KOPT-K1 (cell line): Measurements from ENCODE around the gene PRSS35.
"Not testable (repeated sequence)": the region's sequence is repeated elsewhere in the genome, so short reads cannot be mapped to it uniquely, and the experiment has no call there.

Source experiments
- H3K27ac ChIP-seq: fragments of 200-600 bp; sonication (generic); 2 replicates; pipeline ENCODE4 v1.5.1; 2016; ENCODE audit warnings: antibody characterized with exemption, mild to moderate bottlenecking, low read depth, low read length; ENCODE audit not compliant: poor library complexity, severe bottlenecking
- H3K36me3 ChIP-seq: fragments of 200-600 bp; sonication (generic); 2 replicates; pipeline ENCODE4 v1.5.1; 2017; ENCODE audit warnings: antibody characterized with exemption, mild to moderate bottlenecking, low read length, moderate library complexity; ENCODE audit not compliant: insufficient read depth
- H3K9me3 ChIP-seq: fragments of 200-600 bp; sonication (generic); 2 replicates; pipeline ENCODE4 v1.5.1; 2017; ENCODE audit warnings: antibody characterized with exemption, low read length, mild to moderate bottlenecking; ENCODE audit not compliant: insufficient read depth, poor library complexity, severe bottlenecking

The PRSS35 gene, protein sequence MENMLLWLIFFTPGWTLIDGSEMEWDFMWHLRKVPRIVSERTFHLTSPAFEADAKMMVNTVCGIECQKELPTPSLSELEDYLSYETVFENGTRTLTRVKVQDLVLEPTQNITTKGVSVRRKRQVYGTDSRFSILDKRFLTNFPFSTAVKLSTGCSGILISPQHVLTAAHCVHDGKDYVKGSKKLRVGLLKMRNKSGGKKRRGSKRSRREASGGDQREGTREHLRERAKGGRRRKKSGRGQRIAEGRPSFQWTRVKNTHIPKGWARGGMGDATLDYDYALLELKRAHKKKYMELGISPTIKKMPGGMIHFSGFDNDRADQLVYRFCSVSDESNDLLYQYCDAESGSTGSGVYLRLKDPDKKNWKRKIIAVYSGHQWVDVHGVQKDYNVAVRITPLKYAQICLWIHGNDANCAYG

DNA sequence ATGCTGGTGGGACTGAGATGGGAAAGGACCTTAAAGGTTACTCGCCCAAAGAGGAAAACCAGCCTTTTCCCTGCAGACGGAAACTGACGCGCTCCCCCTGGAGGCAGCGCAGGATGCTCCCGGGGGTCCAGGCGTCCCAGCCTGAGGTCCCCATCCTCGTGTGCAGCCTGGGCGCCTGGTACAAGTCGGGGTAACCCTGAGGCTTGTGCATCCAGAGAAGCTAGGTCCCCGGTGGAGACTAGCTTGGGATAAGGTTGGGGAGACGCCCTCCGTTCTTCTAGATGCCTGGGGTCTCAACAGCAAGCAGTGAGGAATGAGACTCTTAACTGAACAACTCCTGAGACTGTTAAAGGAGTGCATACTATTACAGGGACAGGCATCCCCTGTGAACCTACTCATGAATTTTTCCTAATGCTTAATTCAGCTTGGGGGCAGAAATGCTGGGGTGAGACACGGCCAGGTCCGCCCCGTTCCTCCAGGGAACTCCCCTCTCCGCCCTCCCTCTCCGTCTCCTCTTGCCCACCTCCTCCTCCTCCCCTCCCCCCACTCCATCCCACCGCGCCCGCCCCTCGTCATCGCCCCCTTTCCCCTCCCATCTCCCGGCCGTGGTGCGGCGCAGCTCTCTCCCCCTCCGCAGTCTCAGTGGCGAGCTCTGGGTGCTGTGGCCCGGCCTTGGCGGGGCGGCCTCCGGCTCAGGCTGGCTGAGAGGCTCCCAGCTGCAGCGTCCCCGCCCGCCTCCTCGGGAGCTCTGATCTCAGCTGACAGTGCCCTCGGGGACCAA, at the start of gene PRSS35:
Gene PRSS35, plus strand, starts transcription at position 634 of the 781 bp plus-strand sequence. CDS start 10,908 bp downstream, outside the sequence.
- no peaks in the 10 kb centered on the region for H3K9me3 ChIP-seq
- H3K27ac ChIP-seq: no peak within 1 kb of the TSS
- no peaks in the 10 kb centered on the region for H3K36me3 ChIP-seq

DNA sequence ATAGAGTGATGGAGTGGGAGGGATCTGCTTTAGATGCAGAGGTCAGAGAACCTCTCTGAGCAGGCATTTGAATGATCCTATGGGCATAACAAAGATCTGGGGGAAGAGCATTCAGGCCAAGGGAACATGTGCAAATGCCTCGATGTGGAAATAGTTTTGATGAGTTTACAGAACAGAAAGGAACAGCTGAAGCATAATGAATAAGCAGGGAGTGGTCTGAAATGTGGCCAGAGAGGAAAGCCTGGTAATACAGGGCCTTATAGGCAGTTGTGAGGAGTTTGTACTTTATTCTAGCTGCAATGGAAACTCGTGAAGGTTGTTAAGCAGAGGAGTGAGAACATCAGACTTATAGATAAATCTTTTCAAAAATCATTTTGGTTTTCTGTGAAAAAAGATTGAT, 48.4 kb upstream of the PRSS35 start:
- Histone ChIP-seq H3K27ac (no peak overlapping the region), H3K9me3 (no peaks in the 10 kb centered on the region)

DNA sequence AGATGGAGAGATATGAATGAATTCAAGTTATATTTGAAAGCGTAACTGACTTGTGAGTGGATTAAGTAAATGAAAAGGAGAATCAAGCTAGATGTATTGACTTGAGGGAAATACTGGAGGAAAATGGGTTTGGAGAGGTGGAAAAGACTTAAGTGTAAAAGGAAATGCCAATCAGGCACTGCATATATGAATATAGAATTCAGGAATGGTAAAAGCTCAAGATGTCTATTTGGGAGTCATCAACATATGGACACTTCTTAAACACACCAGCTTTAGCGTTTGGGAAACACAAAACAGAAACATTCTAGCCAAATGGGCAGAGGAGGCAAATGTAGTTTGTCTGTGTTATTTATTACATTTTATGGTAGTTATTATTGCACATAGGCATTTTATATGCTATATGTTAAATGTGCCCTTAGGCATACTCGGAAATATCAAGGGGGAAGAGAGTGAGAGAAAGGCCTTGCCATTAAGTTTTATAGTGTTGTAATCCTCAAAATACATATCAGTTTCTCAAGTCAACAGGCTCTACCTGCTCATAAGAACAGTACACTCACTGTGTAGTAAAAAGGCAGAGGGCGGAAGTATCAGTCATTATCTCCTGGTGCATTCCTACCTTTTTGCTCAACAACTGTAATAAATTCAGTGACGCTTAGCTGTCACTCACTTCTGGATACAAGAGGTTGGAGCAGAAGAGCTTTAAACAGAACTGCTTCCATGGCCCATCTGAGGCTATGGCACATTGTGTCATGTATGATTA, 47.8 kb upstream of the PRSS35 start:
- Histone ChIP-seq H3K36me3 (no peaks in the 10 kb centered on the region), H3K27ac (no peak overlapping the region), H3K9me3 (no peaks in the 10 kb centered on the region)

More for the DNA sequence above, 48.4 kb upstream of the PRSS35 start:
- no peaks in the 10 kb centered on the region for H3K36me3 ChIP-seq

DNA sequence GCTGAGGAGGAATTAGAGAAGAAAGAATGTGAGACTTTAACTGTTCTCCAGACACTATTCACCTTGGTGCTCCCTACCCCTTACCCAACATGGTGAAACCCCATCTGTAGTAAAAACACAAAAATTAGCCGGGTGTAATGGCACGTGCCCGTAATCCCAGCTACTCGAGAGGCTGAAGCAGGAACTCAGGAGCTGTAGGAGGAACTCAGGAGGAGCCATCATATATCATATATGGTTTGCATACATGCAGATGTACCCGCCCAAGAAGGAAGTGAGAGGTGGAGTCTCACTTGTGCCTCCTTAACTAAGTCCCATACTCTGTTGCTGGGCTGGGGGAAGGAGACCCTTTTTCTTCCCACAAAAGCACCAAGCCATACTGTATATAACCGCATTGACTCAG, 46.0 kb upstream of the PRSS35 start:
- Histone ChIP-seq H3K9me3 (no peaks in the 10 kb centered on the region), H3K27ac (no peak overlapping the region), H3K36me3 (no peaks in the 10 kb centered on the region)

DNA sequence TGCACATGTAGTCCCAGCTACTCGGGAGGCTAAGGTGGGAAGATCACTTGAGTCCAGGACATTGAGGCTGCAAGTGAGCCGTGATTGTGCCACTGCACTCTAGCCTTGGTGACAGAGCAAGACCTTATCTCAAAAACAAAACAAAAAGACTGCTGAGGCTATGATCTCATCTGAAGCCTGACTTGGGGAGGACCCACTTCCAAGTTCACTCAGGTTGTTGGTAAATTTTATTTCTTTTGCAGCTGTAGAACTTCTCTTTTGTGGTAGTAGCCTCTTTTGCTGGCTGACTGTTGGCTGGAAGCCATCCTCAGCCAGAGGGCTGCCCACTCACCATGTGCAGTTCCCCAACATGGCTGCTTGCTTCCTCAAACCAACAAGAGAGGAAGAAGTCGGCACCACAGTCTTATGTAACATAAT, 44.7 kb upstream of the PRSS35 start:
- Histone ChIP-seq H3K9me3 (no peaks in the 10 kb centered on the region), H3K36me3 (no peaks in the 10 kb centered on the region), H3K27ac (no peak overlapping the region)

DNA sequence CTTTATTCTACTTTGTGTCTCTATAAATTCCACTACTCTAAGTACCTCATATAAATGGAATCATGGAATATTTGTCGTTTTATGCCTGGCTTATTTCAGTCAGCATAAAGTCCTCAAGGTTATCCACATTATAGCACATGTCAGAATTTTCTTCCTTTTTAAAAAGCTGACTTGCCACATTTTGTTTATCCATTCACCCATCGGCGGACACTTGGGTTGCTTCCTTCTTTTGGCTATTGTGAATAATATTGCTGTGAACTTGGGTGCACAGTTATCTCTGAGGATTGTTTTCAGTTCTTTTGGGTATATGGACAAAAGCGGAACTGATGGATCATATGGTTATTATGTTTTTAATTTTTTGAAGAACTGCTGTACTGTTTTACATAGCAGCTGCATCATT, 42.3 kb upstream of the PRSS35 start:
- H3K36me3 ChIP-seq: no peaks in the 10 kb centered on the region
- no peaks in the 10 kb centered on the region for H3K9me3 ChIP-seq
- H3K27ac ChIP-seq: no peak overlapping the region

DNA sequence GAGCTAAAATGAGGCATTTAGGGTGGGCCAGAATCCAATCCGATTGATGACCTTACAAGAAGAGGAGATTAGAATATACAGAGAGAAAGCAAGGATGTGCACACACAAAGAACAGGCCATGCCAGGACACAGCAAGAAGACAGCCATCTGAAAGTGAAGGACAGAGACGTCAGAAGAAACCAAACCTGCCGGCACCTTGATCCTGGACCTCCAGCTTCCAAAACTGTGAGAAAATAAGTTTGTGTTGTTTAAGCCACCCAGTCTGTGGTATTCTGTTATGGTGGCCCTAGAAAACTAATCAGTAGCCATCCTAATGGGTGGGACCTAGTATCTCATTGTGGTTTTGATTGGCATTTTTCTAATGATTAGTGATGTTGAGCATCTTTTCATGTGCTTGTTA, 41.7 kb upstream of the PRSS35 start:
- Histone ChIP-seq H3K27ac (no peak overlapping the region), H3K9me3 (no peaks in the 10 kb centered on the region), H3K36me3 (no peaks in the 10 kb centered on the region)

DNA sequence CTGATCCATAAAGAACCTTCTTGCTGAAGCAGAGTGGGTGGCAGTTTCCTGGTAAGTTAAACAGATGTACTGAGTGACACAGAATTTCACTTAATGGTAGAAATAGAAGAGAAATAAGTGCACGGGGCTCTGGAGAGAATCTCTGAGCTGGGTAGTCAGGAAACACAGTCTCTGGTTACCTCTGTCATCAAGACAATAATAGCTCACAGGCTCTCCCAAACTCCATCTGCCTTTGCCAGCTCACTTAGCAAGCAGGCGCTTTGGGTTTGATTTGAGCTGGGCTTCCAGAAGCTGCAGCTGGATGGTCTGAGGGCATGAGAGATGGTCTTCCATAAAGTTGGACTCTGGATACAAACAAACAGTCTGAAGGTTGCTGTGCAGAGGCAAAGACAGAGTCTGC, 39.6 kb upstream of the PRSS35 start:
- Histone ChIP-seq H3K36me3 (no peaks in the 10 kb centered on the region), H3K9me3 (no peaks in the 10 kb centered on the region), H3K27ac (no peak overlapping the region)

DNA sequence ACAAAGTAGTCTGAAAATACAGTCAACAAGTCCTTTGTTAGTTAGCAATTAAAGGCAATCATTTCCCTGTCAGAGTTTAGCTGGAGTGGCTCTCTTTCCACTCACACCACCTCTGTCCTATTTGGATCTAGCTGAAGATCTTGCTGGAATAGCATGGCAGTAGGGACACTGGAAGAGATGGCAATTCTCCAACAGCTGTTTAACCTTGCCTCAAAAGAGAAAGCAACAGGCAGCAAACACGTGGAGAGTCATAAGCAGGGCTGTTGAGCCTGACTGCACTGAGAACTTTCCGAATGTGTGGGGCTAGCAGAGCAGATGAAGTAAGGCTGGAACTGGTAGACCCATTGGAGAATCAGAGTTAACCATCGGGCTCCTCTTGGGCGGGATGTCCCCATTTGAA, 38.0 kb upstream of the PRSS35 start:
- no peaks in the 10 kb centered on the region for H3K9me3 ChIP-seq
- no peaks in the 10 kb centered on the region for H3K36me3 ChIP-seq
- H3K27ac ChIP-seq: no peak overlapping the region

DNA sequence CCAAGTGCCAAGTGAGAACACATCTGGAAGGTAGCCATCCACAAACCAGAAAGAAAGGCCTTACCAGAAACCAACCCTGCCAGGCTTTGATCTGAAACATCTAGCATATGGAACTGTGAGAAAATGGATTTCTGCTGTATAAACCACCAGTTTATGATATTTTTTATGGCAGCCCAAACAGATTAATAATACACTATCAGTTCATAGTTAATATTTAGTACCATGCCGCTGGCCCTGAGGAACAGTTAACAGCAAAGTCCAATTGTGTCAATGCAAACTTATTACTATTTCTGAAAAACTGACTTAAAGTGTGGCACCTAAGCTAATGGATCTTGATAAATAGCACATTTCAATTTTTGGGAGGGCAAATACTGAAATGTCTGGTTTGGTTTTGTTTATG, 35.4 kb upstream of the PRSS35 start:
- H3K9me3 ChIP-seq: no peaks in the 10 kb centered on the region
- H3K27ac ChIP-seq: no peak overlapping the region
- no peaks in the 10 kb centered on the region for H3K36me3 ChIP-seq

DNA sequence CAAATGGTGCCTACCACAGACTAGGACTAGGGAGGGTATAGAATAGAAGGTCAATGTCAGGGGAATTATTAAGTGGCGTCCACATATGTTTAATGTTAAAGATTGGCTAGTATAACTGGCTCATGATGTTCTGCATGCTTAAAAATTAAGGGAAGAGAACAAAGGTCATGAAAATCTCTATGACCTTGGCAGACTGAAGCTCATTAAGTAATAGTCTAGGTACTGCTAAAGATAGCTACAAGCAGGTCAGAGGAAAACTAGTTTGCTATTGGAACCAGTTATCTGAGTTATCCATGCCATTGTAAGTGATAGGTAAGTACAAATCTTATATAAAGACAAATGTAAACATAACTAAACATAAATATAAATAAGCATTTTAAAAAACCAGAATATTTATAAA, 32.9 kb upstream of the PRSS35 start:
- H3K36me3 ChIP-seq: no peaks in the 10 kb centered on the region
- H3K27ac ChIP-seq: no peak overlapping the region
- no peaks in the 10 kb centered on the region for H3K9me3 ChIP-seq

DNA sequence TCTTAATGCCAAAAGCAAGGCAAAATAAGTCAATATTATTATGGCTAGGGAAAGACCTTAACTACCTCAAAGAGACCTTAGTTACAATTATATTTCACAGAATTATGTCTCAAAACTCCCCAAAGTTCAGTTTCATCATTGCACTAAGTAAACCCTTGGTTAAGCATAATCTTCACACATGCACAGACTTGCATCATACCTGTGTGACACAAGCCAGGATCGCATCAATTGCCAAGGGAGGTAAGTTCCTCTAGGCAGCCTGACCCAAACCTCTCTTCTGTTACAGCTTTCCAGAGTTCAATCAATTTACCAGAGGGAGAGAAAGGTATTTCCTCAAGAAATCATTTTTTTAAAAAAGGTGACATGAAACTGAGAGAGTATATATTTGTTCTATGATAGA, 31.9 kb upstream of the PRSS35 start:
- Histone ChIP-seq H3K27ac (no peak overlapping the region), H3K36me3 (no peaks in the 10 kb centered on the region), H3K9me3 (no peaks in the 10 kb centered on the region)

DNA sequence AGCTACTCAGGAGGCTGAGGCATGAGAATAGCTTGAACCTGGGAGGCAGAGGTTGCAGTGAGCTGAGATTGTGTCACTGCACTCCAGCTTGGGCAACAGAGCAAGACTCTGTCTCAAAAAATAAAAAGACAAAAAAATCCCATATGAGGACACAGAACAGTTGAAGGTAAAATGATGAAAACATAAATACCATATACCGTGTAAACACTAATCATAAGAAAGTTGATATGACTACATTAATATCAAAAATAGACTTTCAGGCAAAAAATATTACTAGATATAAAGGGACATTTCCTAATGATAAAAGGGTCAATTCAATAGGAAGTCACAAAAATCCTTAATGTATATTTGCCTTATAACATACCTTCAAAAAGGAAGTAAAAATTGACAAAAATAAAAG, 30.4 kb upstream of the PRSS35 start:
- H3K9me3 ChIP-seq, H3K36me3 ChIP-seq, H3K27ac ChIP-seq: not testable (repeated sequence)

DNA sequence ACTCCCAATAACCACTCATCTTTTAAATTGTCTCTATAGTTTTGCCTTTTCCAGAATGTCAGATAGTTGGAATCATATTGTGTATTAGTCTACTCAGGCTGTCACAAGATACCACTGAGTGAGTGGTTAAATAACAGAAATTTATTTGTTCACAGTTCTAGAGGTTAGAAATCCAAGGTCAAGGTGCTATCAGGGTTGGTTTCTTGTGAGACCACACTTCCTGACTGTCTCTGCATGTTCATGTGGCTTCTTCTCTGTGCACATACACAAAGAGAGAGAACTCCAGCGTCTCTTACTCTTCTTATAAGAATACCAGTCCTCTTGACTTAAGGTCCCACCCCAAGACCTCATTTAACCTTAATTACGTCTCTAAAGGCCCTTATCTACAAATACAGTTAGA, 23.9 kb upstream of the PRSS35 start:
- Histone ChIP-seq H3K9me3 (no peaks in the 10 kb centered on the region), H3K36me3 (no peaks in the 10 kb centered on the region), H3K27ac (no peak overlapping the region)

DNA sequence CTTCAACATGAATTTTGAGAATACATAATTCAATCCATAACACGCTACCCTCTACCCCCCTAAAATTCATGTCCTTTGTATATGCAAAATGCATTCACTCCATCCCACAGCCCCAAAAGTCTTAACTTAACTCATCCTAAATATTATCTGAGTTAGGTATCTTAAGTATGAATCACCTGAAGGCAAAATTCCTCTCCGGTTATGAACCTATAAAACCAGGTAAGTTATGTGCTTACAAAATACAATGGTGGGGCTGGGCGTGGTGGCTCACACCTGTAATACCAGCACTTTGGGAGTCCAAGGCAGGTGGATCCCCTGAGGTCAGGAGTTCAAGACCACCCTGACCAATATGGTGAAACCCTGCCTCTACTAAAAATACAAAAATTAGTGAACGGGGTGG, 23.5 kb upstream of the PRSS35 start:
- no peak overlapping the region for H3K27ac ChIP-seq
- no peaks in the 10 kb centered on the region for H3K9me3 ChIP-seq
- H3K36me3 ChIP-seq: no peaks in the 10 kb centered on the region
